ENCODE measurements around the gene SERGEF. TPM values are rescaled to one million over a fixed set of nuclear protein-coding genes. Genes with fewer than 3 reads are reported as not detected.

SERGEF gene
- polyA plus RNA-seq, 3 donors: 14.3 to 33.7 (median 33.3) TPM

- intact Hi-C loops (cut with micrococcal nuclease): no loop called here
- peaks cover 0 to 7% (median 2%) of the 10 kb centered on the region in 7 donors for H3K9me3 Mint-ChIP-seq
- no peak overlapping the region for H3K27ac ChIP-seq (ENCODE audit: low read depth in 1 of 2, low read length in 2 of 2)
- H3K4me2 ChIP-seq (replicated peaks; ENCODE audit: extremely low read depth, low read length, poor library complexity, severe bottlenecking): no peak overlapping the region
- DNase-seq: no peak
- no peak for TF ChIP-seq CTCF (IDR thresholded peaks at IDR 0.05)
- H4K20me1 ChIP-seq (ENCODE audit: insufficient read depth, low read length): no peaks in the 10 kb centered on the region
- H3K4me3 ChIP-seq (replicated peaks in 1 of 3; ENCODE audit: low read depth in 2 of 3, low read length in 3 of 3): no peak overlapping the region
- WGBS (ENCODE audit: insufficient coverage): no CpG with 5 or more reads among the region's 1 CpG
- no peaks in the 10 kb centered on the region for H3K79me2 ChIP-seq (ENCODE audit: insufficient read depth, low read length)
- H3K36me3 ChIP-seq (replicated peaks in 1 of 2; ENCODE audit: control insufficient read depth in 1 of 2, insufficient read depth in 2 of 2, low read length in 2 of 2): peaks cover 31 to 53% of the 10 kb centered on the region in 2 donors
- no peaks in the 10 kb centered on the region for H3K27me3 ChIP-seq (ENCODE audit: control insufficient read depth in 2 of 2, insufficient read depth in 2 of 2, low read length in 2 of 2)
- H2AFZ ChIP-seq (ENCODE audit: insufficient read depth, low read depth, low read length, poor library complexity, severe bottlenecking): no peak overlapping the region
- no peaks in the 10 kb centered on the region for H3K4me1 ChIP-seq (ENCODE audit: control insufficient read depth in 1 of 2, insufficient read depth in 2 of 2, low read length in 2 of 2)
- H3K27me3 Mint-ChIP-seq (ENCODE audit: low read depth in 3 of 3): no peaks in the 10 kb centered on the region
- no peak overlapping the region for H3K4me3 Mint-ChIP-seq
- no peak overlapping the region for H3K9ac ChIP-seq (ENCODE audit: insufficient read depth, low read length, poor library complexity, severe bottlenecking)
- no peaks in the 10 kb centered on the region for H3K9me3 ChIP-seq (replicated peaks in 1 of 2; ENCODE audit: control insufficient read depth in 1 of 2, insufficient read depth in 1 of 2, low read length in 2 of 2)
- no peaks in the 10 kb centered on the region for H3K4me1 Mint-ChIP-seq
- H3K36me3 Mint-ChIP-seq: peaks cover 58% of the 10 kb centered on the region in 2 donors
- H3K27ac Mint-ChIP-seq: peak overlapping the region in 1 of 7 donors; percentile 28
Observed at GRCh38 chr11:17987826-17988225, 25.0 kb downstream of the SERGEF start.

DNA sequence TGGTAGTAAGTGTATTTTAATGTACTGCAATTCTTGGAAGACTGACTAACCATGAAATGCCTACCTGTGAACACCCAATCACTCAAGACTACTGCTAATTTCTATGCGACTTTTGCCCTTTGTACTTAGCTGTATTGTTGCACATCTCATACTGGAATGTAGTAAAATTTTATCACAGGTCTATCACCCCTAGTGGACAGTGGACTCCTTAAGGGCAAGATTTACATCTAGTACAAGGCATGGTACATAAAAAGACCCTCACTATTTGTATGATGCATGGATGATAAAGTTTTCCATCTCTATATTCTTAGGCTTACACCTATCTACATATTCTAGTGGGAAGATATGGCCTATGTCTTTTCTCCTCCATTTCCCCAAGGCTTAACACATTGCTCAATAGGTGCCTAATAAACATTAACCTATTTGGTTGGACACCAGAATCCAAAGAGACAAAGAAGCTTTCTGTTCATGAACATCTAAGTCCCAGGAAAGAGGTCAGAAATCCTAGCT, 26.1 kb downstream of the SERGEF start:
- no peak for TF ChIP-seq CTCF (IDR thresholded peaks at IDR 0.05)
- H3K36me3 ChIP-seq (replicated peaks in 1 of 2; ENCODE audit: control insufficient read depth in 1 of 2, insufficient read depth in 2 of 2, low read length in 2 of 2): peaks cover 29 to 49% of the 10 kb centered on the region in 2 donors
- H3K4me1 ChIP-seq (ENCODE audit: control insufficient read depth in 1 of 2, insufficient read depth in 2 of 2, low read length in 2 of 2): no peaks in the 10 kb centered on the region
- no peak overlapping the region for H3K27ac ChIP-seq (ENCODE audit: low read depth in 1 of 2, low read length in 2 of 2)
- no peak overlapping the region for H3K27ac Mint-ChIP-seq
- no peak overlapping the region for H2AFZ ChIP-seq (ENCODE audit: insufficient read depth, low read depth, low read length, poor library complexity, severe bottlenecking)
- WGBS (ENCODE audit: insufficient coverage): no CpG with 5 or more reads among the region's 1 CpG
- H3K4me2 ChIP-seq (replicated peaks; ENCODE audit: extremely low read depth, low read length, poor library complexity, severe bottlenecking): no peak overlapping the region
- no peaks in the 10 kb centered on the region for H3K4me1 Mint-ChIP-seq
- DNase-seq: no peak
- H3K27me3 ChIP-seq (ENCODE audit: control insufficient read depth in 2 of 2, insufficient read depth in 2 of 2, low read length in 2 of 2): no peaks in the 10 kb centered on the region
- no peak overlapping the region for H3K9ac ChIP-seq (ENCODE audit: insufficient read depth, low read length, poor library complexity, severe bottlenecking)
- H3K4me3 ChIP-seq (replicated peaks in 1 of 3; ENCODE audit: low read depth in 2 of 3, low read length in 3 of 3): no peak overlapping the region
- H3K9me3 Mint-ChIP-seq: peaks cover 0 to 7% (median 2%) of the 10 kb centered on the region in 7 donors
- H3K36me3 Mint-ChIP-seq: peaks cover 55 to 60% of the 10 kb centered on the region in 2 donors
- H3K9me3 ChIP-seq (replicated peaks in 1 of 2; ENCODE audit: control insufficient read depth in 1 of 2, insufficient read depth in 1 of 2, low read length in 2 of 2): no peaks in the 10 kb centered on the region
- H4K20me1 ChIP-seq (ENCODE audit: insufficient read depth, low read length): no peaks in the 10 kb centered on the region
- H3K27me3 Mint-ChIP-seq (ENCODE audit: low read depth in 3 of 3): no peaks in the 10 kb centered on the region
- no peaks in the 10 kb centered on the region for H3K79me2 ChIP-seq (ENCODE audit: insufficient read depth, low read length)
- H3K4me3 Mint-ChIP-seq: no peak overlapping the region
- intact Hi-C loops (cut with micrococcal nuclease): no loop called here

All from CD14-positive monocyte (primary cell).